Gastrocnemius medialis (tissue), 4 donors: ENCODE results near the gene VAMP8. TPM values are rescaled to one million over a fixed set of nuclear protein-coding genes. Genes with fewer than 3 reads are reported as not detected.

ENCODE experiments used
- ATAC-seq, 2 donors: fragments of 150-250 bp; one replicate each; pipeline ENCODE4 v1.9.1; 2016
- DNase-seq, 2 donors: peaks; one replicate each; pipeline ENCODE4 v3.0.0-alpha.2; 2019
- H3K27ac ChIP-seq, 4 donors: fragments of 200-600 bp; sonication (generic); 1 replicate in 1 of 4; 2 replicates in 3 of 4; pipeline ENCODE4 v1.5.1; 2016 to 2018; ENCODE audit warnings: mild to moderate bottlenecking in 2 of 4, moderate library complexity in 1 of 4
- H3K27me3 ChIP-seq, 3 donors: fragments of 200-600 bp; sonication (generic) in 2 of 3; 1 replicate in 1 of 3; 2 replicates in 2 of 3; pipeline versions ENCODE4 v1.5.1 to v1.6.0; 2016 to 2019; ENCODE audit warnings: mild to moderate bottlenecking in 1 of 3, moderate library complexity in 1 of 3
- H3K36me3 ChIP-seq, 2 donors: fragments of 200-600 bp; sonication (generic) in 1 of 2; one replicate each; pipeline ENCODE4 v1.5.1; 2017 to 2018
- H3K4me1 ChIP-seq, 2 donors: fragments of 200-600 bp; sonication (generic) in 1 of 2; one replicate each; pipeline ENCODE4 v1.5.1; 2016 to 2017; ENCODE audit warnings: mild to moderate bottlenecking in 2 of 2
- H3K4me3 ChIP-seq, 4 donors: fragments of 200-600 bp; sonication (generic) in 3 of 4; 1 replicate in 1 of 4; 2 replicates in 3 of 4; pipeline ENCODE4 v1.5.1; 2016 to 2019; ENCODE audit warnings: mild to moderate bottlenecking in 2 of 4
- H3K9me3 ChIP-seq, 3 donors: fragments of 200-600 bp; sonication (generic) in 2 of 3; 1 replicate in 1 of 3; 2 replicates in 2 of 3; pipeline ENCODE4 v1.5.1; 2016 to 2019
- CTCF ChIP-seq, 5 experiments: fragments of 450-650 bp in 3 of 5; fragments of 200-600 bp in 2 of 5; sonication (generic) in 2 of 5; IDR thresholded peaks in 4 of 5; conservative IDR thresholded peaks in 1 of 5; 1 replicate in 4 of 5; 2 replicates in 1 of 5; pipeline ENCODE4 v1.5.1; 2016 to 2019; ENCODE audit warnings: antibody characterized with exemption in 5 of 5, mild to moderate bottlenecking in 3 of 5, moderate library complexity in 3 of 5
- POLR2A ChIP-seq, 2 donors: fragments of 450-650 bp; IDR thresholded peaks; one replicate each; pipeline ENCODE4 v1.6.1; 2017; ENCODE audit warnings: antibody characterized with exemption in 2 of 2, mild to moderate bottlenecking in 2 of 2, moderate library complexity in 2 of 2
- in situ Hi-C, 4 donors: fragments of 200-750 bp; cut with MboI; loops; one replicate each; pipeline versions ENCODE4 v1.15.0 to v1.8.0; 2017; ENCODE audit warnings: low sequenced_read_pairs in 4 of 4
- intact Hi-C: fragments of 100-400 bp; cut with DNase I; formaldehyde crosslinking; loops from one replicate; pipeline ENCODE4 v1.15.1; 2023; ENCODE audit warnings: low total_unique reads
- total RNA-seq, 4 donors: library from RNA; depleted of rRNA; stranded (reverse); fragments of >200 nt; gene quantifications; one replicate each; pipeline versions ENCODE4 v1.1.0 to v1.2.3, GENCODE V29; 2016

Gene VAMP8
- total RNA-seq, 4 donors from 2014 or later, result 5.3 to 12.1 (median 7.1) TPM

GRCh38 chr2:85549095-85549494, 28.3 kb upstream of the VAMP8 start:
- Histone ChIP-seq H3K4me3 (no peak overlapping the region), H3K27ac (peak overlapping the region in 3 of 4 donors; percentile 53 to 99 (median 60))

GRCh38 chr2:85549826-85550225, 27.6 kb upstream of the VAMP8 start:
- in situ Hi-C loops (loop anchor here in 3 of 4 donors (5.0 kb wide), 1 partner anchor 128 kb away; no protein-coding TSS in a partner anchor), intact Hi-C loops (loop anchor here (2.0 kb wide), 1 partner anchor 53 kb away; the partner anchor contains the start of gene TMEM150A)
- peaks cover 0 to 31% of the 10 kb centered on the region in 2 donors for H3K36me3 ChIP-seq
- H3K27ac ChIP-seq, result peak overlapping the region; percentile 53 to 99 (median 56)
- peaks cover 14 to 27% of the 10 kb centered on the region in 2 donors for H3K4me1 ChIP-seq
- no peak overlapping the region for H3K4me3 ChIP-seq
- no peak for ATAC-seq
- TF ChIP-seq POLR2A (IDR thresholded peaks at IDR 0.05), result no peak
- no peak for TF ChIP-seq CTCF (IDR thresholded peaks at IDR 0.05 in 4 of 5, conservative IDR thresholded peaks at IDR 0.05 in 1 of 5)
- no peak for DNase-seq
- no peaks in the 10 kb centered on the region for H3K9me3 ChIP-seq
- no peaks in the 10 kb centered on the region for H3K27me3 ChIP-seq

More at GRCh38 chr2:85549095-85549494, 28.3 kb upstream of the VAMP8 start:
- DNase-seq (no peak), ATAC-seq (no peak)
- TF ChIP-seq CTCF (IDR thresholded peaks at IDR 0.05 in 4 of 5, conservative IDR thresholded peaks at IDR 0.05 in 1 of 5) (no peak), POLR2A (IDR thresholded peaks at IDR 0.05) (no peak)
- Histone ChIP-seq H3K9me3 (no peaks in the 10 kb centered on the region), H3K4me1 (peaks cover 20 to 34% of the 10 kb centered on the region in 2 donors), H3K36me3 (peaks cover 0 to 31% of the 10 kb centered on the region in 2 donors), H3K27me3 (no peaks in the 10 kb centered on the region)
- in situ Hi-C loops (loop anchor here in 1 of 4 donors (5.0 kb wide), 1 partner anchor 127 kb away; no protein-coding TSS in a partner anchor), intact Hi-C loops (no loop called here)

GRCh38 chr2:85550486-85550885, 26.9 kb upstream of the VAMP8 start:
- no peaks in the 10 kb centered on the region for H3K9me3 ChIP-seq
- H3K4me3 ChIP-seq, result no peak overlapping the region
- peaks cover 0 to 30% of the 10 kb centered on the region in 2 donors for H3K36me3 ChIP-seq
- TF ChIP-seq CTCF (IDR thresholded peaks at IDR 0.05 in 4 of 5, conservative IDR thresholded peaks at IDR 0.05 in 1 of 5) (no peak), POLR2A (IDR thresholded peaks at IDR 0.05) (no peak)
- intact Hi-C loops (loop anchor here (2.0 kb wide), 1 partner anchor 52 kb away; the partner anchor contains the start of gene TMEM150A), in situ Hi-C loops (loop anchor here in 2 of 4 donors (5.0 kb wide), 1 partner anchor 128 kb away; no protein-coding TSS in a partner anchor)
- peak overlapping the region; percentile 53 to 99 (median 56) for H3K27ac ChIP-seq
- DNase-seq (no peak), ATAC-seq (no peak)
- H3K27me3 ChIP-seq, result no peaks in the 10 kb centered on the region
- H3K4me1 ChIP-seq, result peaks cover 11 to 21% of the 10 kb centered on the region in 2 donors

- no peak overlapping the region for H3K4me3 ChIP-seq
- no peaks in the 10 kb centered on the region for H3K27me3 ChIP-seq
- DNase-seq, result peak; percentile 71 to 85
- intact Hi-C loops, result loop anchor here (1.0 to 2.0 kb wide), 3 partner anchors 51 to 161 kb away; partner anchors contain the start of gene TMEM150A
- peaks cover 5 to 13% of the 10 kb centered on the region in 2 donors for H3K4me1 ChIP-seq
- H3K27ac ChIP-seq, result peak overlapping the region; percentile 53 to 99 (median 64)
- H3K36me3 ChIP-seq, result peaks cover 0 to 40% of the 10 kb centered on the region in 2 donors
- ATAC-seq, result peak; percentile 67 to 89
- in situ Hi-C loops, result loop anchor here in 2 of 4 donors (5.0 kb wide), 1 partner anchor 130 kb away; no protein-coding TSS in a partner anchor
- H3K9me3 ChIP-seq, result no peaks in the 10 kb centered on the region
- TF ChIP-seq POLR2A (IDR thresholded peaks at IDR 0.05) (peak in 1 of 2 donors; percentile 12), CTCF (IDR thresholded peaks at IDR 0.05 in 4 of 5, conservative IDR thresholded peaks at IDR 0.05 in 1 of 5) (peak; percentile 90 to 96 (median 92))
These were observed 25.4 kb upstream of the VAMP8 start for GRCh38 chr2:85551698-85552678.
